ENCODE results near the gene ARID1B. TPM values are rescaled to one million over a fixed set of nuclear protein-coding genes. Genes with fewer than 3 reads are reported as not detected.

The ARID1B gene
- total RNA-seq, 2 experiments from 2014 or later = 90.1 to 164 TPM

DNA sequence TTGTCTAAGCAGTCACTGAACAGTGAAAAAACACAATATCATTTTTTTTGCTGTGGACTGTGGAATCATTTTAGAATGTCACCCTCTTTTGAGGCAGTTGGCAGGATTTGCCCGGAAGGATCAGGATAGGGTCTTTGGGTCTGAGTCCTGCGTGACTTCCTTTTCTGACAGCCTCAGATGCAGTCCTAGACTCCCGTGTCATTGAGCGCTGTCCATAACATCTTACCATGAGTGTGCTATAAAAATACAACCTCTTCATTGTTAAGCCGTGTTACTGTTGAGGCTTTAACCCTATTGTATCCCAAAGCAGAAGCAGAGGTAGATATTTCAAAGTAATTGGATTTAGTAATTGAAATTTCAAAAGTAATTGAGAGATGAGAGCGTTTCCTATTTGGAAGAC lies 30.6 kb downstream of the ARID1B start:
- intact Hi-C loops (cut with micrococcal nuclease; ENCODE audit: unreplicated experiment) = no loop called here
- peaks cover 100% of the 10 kb centered on the region for H3K79me2 ChIP-seq (ENCODE audit: insufficient read depth, low read depth, low read length)
- H3K9me3 ChIP-seq (ENCODE audit: low read length) = peaks cover 13% of the 10 kb centered on the region; the same call in 1 of the 2 replicates
- DNase-seq (ENCODE audit: low spot score) = no peak
- ChIA-PET CTCF (ENCODE audit: unreplicated experiment) (no interaction called here), POLR2A (interaction anchor here (0.7 to 1.7 kb wide), 5 partner anchors 12 to 456 kb away, joined by 3 to 4 read pairs (median 3); no protein-coding TSS in a partner anchor)
- BruUV-seq (replicated peaks) = no TSS peak
- peaks cover 53% of the 10 kb centered on the region for H3K4me1 ChIP-seq (ENCODE audit: insufficient read depth, low read length, poor library complexity, severe bottlenecking)
- peak overlapping the region; percentile 56 for H3K4me2 ChIP-seq (ENCODE audit: low read length)
- no peak overlapping the region for H3K4me3 ChIP-seq (ENCODE audit: low read depth, low read length, poor library complexity, severe bottlenecking)
- peaks cover 12% of the 10 kb centered on the region; the same call in 1 of the 2 replicates for H4K20me1 ChIP-seq (ENCODE audit: insufficient read depth, low read length)
- H2AFZ ChIP-seq (ENCODE audit: low read length) = no peak overlapping the region
- peaks cover 33% of the 10 kb centered on the region for H3K36me3 ChIP-seq (ENCODE audit: insufficient read depth, low read length)
- TF ChIP-seq EZH2phosphoT487 (IDR thresholded peaks at IDR 0.05; ENCODE audit: borderline replicate concordance, low read depth, low read length) = no peak
- TF ChIP-seq, protein P1, sequence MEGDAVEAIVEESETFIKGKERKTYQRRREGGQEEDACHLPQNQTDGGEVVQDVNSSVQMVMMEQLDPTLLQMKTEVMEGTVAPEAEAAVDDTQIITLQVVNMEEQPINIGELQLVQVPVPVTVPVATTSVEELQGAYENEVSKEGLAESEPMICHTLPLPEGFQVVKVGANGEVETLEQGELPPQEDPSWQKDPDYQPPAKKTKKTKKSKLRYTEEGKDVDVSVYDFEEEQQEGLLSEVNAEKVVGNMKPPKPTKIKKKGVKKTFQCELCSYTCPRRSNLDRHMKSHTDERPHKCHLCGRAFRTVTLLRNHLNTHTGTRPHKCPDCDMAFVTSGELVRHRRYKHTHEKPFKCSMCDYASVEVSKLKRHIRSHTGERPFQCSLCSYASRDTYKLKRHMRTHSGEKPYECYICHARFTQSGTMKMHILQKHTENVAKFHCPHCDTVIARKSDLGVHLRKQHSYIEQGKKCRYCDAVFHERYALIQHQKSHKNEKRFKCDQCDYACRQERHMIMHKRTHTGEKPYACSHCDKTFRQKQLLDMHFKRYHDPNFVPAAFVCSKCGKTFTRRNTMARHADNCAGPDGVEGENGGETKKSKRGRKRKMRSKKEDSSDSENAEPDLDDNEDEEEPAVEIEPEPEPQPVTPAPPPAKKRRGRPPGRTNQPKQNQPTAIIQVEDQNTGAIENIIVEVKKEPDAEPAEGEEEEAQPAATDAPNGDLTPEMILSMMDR (conservative IDR thresholded peaks at IDR 0.05; ENCODE audit: low read length) = no peak
- no peaks in the 10 kb centered on the region for H3K9me2 ChIP-seq (ENCODE audit: insufficient read depth, low read length)
- no peak overlapping the region for H3K27ac ChIP-seq (ENCODE audit: low read depth, low read length, poor library complexity, severe bottlenecking)

DNA sequence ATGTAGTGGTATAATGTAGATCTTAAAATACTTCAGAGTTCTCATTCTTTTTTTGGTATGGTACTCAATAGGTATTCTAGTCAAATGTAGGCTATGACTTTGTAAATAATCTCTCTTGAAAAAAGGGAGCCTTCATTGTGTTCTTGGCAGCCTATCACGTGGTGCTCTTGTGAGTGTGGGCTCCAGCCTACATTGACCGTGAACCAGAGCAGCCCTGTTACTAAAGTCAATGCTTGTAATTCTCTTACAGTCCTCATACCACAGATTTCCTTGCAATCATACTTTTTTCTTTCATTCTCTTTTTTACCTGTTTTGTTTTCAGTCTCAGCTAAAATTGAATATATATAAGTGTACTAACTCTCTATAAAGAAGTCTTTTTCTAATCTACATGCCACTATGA lies 31.1 kb downstream of the ARID1B start:
- BruUV-seq (replicated peaks) = no TSS peak
- H3K79me2 ChIP-seq (ENCODE audit: insufficient read depth, low read depth, low read length) = peaks cover 97% of the 10 kb centered on the region
- DNase-seq (ENCODE audit: low spot score) = peak; percentile 38
- peaks cover 12% of the 10 kb centered on the region; the same call in 1 of the 2 replicates for H4K20me1 ChIP-seq (ENCODE audit: insufficient read depth, low read length)
- CTCF ChIA-PET (ENCODE audit: unreplicated experiment) = no interaction called here
- H3K9me3 ChIP-seq (ENCODE audit: low read length) = peaks cover 13% of the 10 kb centered on the region; the same call in 1 of the 2 replicates
- intact Hi-C loops (cut with micrococcal nuclease; ENCODE audit: unreplicated experiment) = no loop called here
- H3K4me1 ChIP-seq (ENCODE audit: insufficient read depth, low read length, poor library complexity, severe bottlenecking) = peaks cover 48% of the 10 kb centered on the region
- H3K36me3 ChIP-seq (ENCODE audit: insufficient read depth, low read length) = peaks cover 30% of the 10 kb centered on the region
- H2AFZ ChIP-seq (ENCODE audit: low read length) = no peak overlapping the region
- no peaks in the 10 kb centered on the region for H3K9me2 ChIP-seq (ENCODE audit: insufficient read depth, low read length)
- no peak overlapping the region for H3K4me3 ChIP-seq (ENCODE audit: low read depth, low read length, poor library complexity, severe bottlenecking)
- POLR2A ChIA-PET = interaction anchor here (0.7 to 1.7 kb wide), 5 partner anchors 12 to 156 kb away, joined by 3 to 4 read pairs (median 3); no protein-coding TSS in a partner anchor
- no peak for TF ChIP-seq EZH2phosphoT487 (IDR thresholded peaks at IDR 0.05; ENCODE audit: borderline replicate concordance, low read depth, low read length)
- TF ChIP-seq, protein P1 (conservative IDR thresholded peaks at IDR 0.05; ENCODE audit: low read length) = no peak
- H3K4me2 ChIP-seq (ENCODE audit: low read length) = peak overlapping the region; percentile 56
- peak overlapping the region; percentile 1 for H3K27ac ChIP-seq (ENCODE audit: low read depth, low read length, poor library complexity, severe bottlenecking)

DNA sequence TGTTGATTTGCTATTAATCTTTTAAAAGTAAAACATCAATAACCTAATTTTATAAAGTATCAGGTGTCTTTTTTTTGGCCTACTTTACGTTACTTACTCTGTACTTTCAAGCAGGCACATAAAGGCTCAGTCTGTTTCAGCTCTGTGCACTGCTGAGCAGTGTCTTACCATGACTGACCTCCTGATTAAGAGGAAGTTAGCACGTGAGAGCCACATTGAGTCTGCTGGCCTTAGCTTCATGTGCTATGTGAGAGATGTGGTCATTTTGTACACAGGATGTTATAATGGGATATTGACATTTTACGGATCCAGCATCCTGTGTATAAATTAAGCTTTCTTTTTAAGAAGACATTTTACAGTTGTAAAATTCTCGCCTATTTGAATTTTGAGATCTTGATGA lies 31.9 kb downstream of the ARID1B start:
- H3K27ac ChIP-seq (ENCODE audit: low read depth, low read length, poor library complexity, severe bottlenecking) = peak overlapping the region; percentile 1
- POLR2A ChIA-PET = interaction anchor here (0.5 to 1.5 kb wide), 6 partner anchors 20 to 155 kb away, joined by 3 to 6 read pairs (median 4); no protein-coding TSS in a partner anchor
- peaks cover 20% of the 10 kb centered on the region; the same call in 1 of the 2 replicates for H4K20me1 ChIP-seq (ENCODE audit: insufficient read depth, low read length)
- CTCF ChIA-PET (ENCODE audit: unreplicated experiment) = interaction anchor here (0.5 kb wide), 1 partner anchor 9 kb away, joined by 3 read pairs; no protein-coding TSS in a partner anchor
- H3K4me1 ChIP-seq (ENCODE audit: insufficient read depth, low read length, poor library complexity, severe bottlenecking) = peaks cover 48% of the 10 kb centered on the region
- no peaks in the 10 kb centered on the region for H3K9me2 ChIP-seq (ENCODE audit: insufficient read depth, low read length)
- H3K79me2 ChIP-seq (ENCODE audit: insufficient read depth, low read depth, low read length) = peaks cover 97% of the 10 kb centered on the region
- no peak for TF ChIP-seq EZH2phosphoT487 (IDR thresholded peaks at IDR 0.05; ENCODE audit: borderline replicate concordance, low read depth, low read length)
- TF ChIP-seq, protein P1 (conservative IDR thresholded peaks at IDR 0.05; ENCODE audit: low read length) = no peak
- intact Hi-C loops (cut with micrococcal nuclease; ENCODE audit: unreplicated experiment) = no loop called here
- no peak overlapping the region for H2AFZ ChIP-seq (ENCODE audit: low read length)
- peak; percentile 80 for DNase-seq (ENCODE audit: low spot score)
- no TSS peak for BruUV-seq (replicated peaks)
- peaks cover 29% of the 10 kb centered on the region for H3K36me3 ChIP-seq (ENCODE audit: insufficient read depth, low read length)
- H3K9me3 ChIP-seq (ENCODE audit: low read length) = peaks cover 10% of the 10 kb centered on the region; the same call in 1 of the 2 replicates
- H3K4me2 ChIP-seq (ENCODE audit: low read length) = peak overlapping the region; percentile 56
- H3K4me3 ChIP-seq (ENCODE audit: low read depth, low read length, poor library complexity, severe bottlenecking) = no peak overlapping the region

Data from OCI-LY7 (cell line).